ENCODE measurements around the gene ADARB2.

ADARB2 gene

DNA sequence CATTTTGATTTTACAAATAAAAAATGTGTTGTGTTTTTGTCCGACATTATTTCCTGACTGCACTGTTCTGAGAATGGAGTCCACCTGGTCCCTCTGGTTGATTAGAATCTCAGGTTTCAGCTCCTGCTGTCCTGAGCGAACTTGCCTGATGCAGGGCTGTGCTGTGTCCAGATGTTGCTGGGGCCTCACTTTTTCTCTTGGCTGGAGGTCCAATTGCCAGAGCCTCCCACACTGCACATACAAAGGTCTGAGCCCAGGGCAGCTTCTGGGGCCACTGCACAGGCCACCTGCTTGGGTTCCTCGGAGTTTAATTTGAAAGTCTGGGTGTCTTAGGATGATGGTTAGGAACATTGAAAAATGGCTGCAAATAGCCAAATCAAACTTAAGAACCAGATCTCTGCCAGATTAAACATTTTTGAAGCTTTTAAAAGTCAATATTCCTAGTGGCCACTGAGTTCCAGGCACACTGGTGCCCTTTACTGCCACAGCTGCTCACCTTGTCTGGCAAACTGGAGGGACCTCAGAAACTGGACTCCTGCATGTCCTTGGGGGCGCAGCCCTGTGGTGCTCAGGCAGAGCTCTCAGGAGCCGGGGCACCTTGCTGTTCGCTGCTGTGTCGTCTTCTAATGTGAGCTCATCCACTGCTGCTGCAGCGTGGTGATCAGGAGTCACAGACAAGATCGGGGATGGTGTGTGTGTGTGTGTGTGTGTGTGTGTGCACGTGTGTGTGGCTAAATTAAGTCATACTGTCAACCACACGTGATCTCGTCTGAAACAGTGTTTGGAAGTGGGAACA lies 606.1 kb downstream of the ADARB2 start:
- DNase-seq = no peak

DNA sequence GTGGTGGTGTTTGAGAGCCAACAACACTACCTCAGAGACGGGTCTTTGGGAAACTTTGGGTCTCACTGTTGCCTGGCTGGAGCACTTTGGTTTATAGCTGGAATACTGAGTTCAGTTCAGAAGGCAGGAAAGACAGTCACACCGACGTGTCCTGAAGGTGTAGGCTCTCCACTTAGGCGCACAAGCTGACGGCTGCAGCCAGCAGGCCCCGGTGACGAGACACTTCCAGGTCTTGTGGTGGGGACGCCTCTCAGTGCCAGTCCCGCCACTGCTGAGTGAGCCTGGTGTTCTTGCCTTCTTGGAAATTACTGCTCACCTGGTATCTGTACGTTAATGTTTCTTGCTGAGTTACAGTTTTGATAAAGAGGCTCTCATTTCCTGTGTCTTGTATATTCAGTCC lies 607.1 kb downstream of the ADARB2 start:
- no peak for DNase-seq

DNA sequence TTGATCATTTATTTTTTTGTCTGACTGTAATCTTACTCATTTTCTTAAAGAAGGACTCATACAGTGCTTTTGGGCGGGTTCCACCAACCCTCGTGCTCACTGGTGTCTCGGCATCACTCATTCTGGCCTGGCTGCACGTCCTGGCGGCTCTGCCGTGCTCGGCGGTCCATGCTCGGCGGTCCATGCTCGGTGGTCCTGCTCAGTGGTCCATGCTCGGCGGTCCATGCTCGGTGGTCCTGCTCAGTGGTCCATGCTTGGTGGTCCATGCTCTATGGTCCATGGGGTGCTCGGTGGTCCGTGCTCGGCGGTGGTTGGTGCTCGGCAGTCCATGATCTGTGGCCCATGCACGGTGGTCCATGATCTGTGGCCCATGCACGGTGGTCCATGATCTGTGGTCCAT lies 608.7 kb downstream of the ADARB2 start:
- no peak for DNase-seq

DNA sequence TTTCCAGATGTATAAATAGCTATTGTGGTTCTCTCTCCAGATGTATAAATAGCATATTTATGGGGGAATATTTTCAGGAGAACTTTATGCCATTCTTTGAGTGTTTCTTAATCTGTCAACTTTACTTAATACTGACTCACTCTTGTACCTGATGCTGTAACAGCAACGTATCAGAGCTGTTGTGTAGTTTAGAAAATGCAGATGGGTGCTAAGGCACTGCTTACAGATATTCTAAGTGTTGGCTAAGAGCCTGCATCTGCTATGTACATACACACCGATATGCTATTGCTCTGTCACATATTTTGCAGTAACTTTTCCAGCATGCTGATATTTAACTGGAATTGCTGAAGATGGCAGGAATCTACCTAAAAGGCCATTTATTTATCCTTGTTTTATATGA lies 609.2 kb downstream of the ADARB2 start:
- DNase-seq = no peak

DNA sequence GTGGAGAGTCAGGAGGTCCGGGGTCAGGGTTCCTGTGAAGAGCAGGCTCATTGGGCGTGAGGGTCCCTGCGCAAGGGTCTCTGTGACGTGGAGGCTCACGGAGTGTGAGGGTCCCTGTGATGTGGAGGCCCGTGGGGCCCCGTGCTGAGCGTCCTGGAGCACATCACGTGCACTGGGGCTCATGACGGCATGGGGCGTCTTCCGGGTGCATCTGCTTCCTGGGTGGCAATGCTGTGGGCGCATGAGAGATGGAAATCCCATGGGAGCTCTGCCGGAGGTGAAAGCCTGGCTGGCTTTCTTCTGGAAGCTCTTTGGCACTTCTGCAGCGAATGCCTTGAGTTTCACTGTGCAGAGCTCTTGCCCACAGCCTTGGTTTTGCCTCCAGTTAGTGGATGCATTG lies 609.7 kb downstream of the ADARB2 start:
- no peak for DNase-seq
